ELF-1 (cell line): Measurements from ENCODE around the gene EPHB3.
"Not testable (repeated sequence)": the region's sequence is repeated elsewhere in the genome, so short reads cannot be mapped to it uniquely, and the experiment has no call there.

ENCODE experiments used
- DNase-seq: peaks from one replicate; pipeline ENCODE4 v3.0.0-alpha.2; 2016; ENCODE audit warnings: low read depth, low spot score

The EPHB3 gene

DNA sequence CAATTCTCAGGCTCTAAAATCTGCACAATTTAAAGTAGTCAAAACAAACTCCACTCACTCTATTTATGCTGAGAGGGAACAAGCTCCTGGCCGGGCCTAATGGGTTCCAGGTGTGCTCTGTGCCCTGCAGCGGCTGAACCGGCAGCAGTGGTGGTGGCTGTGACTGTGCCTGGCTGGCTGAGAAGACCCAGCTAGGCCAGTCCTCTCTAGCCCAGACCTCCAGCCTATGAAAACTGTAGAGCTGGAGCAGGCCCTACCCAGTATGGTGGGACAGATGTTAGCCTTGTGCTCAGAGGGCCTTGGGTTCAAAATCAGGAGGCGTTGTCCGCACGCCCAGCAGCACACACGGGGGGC, 37.0 kb downstream of the EPHB3 start:
- DNase-seq: peak; percentile 63

DNA sequence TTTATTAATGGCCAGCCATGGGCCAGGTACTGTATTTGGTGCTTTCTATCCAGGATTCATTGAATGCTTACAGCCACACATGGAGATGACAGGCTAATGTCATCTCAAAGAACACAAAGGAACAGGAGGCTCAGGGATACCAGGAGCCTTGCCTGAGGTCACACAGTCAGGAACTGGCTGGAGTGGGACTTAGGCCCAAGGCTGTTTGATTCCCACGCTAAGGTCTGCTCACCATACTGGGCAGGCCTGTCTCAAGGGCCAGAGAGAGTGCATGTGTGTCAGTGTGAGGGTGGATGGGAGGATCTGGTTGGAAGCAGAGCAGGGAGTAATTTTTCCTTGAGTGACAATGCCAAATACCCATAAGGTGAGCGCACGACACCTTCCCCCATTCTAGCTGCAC, 37.6 kb downstream of the EPHB3 start:
- DNase-seq: peak; percentile 56

DNA sequence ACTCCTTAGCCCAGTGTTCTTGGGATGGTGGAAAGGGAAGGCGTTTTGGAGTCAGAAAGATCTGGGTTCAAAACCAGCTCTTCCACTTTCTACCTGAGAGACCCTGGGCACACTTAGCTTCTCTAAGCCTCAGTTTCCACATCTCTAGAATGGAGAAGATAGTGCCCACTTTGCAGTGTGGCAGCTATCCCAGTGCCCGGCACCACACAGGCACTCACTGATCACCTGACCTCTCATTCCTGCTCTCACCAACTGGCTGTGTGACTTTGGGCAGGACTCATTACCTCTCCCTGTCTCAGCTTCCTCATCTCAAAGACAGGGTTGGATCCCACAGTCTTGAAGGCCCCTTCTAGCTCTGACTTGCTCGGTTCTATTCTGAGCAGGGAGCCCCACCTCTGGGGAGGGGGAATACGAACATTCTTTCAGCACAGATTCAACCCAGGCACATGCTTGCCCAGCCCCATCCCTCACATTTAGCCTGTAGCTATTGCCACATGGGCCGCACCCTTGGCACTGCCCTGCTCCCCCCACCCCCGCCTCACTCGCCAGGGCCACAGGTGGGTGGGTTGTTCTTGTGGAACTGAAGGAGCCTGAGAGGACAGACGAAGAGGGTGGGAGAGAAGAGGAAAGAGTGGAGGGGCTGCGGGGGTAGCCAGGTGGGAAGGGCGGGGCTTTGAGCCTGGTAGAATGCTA, 39.2 kb downstream of the EPHB3 start:
- no peak for DNase-seq

DNA sequence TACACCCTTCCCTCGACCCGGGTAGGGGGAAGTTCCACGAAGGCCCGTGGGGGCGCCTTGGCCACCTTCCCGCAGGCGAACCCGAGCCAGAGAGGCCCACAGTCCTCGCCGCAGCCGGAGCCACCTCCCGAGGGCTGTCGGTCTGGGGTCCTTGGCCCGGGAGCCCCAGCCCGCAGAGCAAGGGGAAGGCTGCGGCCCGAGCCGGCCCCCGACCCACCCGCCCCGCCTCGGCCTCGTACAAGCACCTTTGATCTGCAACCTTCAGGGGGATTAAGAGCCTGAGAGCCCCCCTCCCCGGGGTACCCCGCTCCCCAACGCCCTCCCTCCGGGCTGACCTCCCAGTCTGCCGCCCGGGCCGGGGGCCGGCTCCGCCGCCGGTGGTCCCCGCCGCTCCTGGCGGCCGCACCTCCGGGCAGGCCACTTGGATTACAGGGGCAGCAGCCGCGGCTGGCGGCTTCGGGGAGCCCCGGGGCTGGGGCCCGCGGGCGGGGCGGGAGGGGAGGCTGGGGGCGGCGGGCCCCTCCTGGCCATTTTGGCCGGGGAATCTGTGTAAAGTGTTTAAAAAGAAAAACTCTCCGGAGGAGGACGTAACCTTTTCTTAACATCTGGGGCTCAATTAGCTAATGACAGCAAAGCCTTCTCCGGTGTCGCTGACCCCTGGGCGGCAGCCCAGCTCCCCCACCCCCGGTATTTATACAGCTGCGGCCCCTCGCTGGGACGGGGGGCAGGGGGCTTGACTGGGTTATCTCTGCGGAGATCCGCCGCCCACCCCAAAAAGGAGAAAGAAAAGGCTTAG, 40.2 kb downstream of the EPHB3 start:
- peak; percentile 17 for DNase-seq

DNA sequence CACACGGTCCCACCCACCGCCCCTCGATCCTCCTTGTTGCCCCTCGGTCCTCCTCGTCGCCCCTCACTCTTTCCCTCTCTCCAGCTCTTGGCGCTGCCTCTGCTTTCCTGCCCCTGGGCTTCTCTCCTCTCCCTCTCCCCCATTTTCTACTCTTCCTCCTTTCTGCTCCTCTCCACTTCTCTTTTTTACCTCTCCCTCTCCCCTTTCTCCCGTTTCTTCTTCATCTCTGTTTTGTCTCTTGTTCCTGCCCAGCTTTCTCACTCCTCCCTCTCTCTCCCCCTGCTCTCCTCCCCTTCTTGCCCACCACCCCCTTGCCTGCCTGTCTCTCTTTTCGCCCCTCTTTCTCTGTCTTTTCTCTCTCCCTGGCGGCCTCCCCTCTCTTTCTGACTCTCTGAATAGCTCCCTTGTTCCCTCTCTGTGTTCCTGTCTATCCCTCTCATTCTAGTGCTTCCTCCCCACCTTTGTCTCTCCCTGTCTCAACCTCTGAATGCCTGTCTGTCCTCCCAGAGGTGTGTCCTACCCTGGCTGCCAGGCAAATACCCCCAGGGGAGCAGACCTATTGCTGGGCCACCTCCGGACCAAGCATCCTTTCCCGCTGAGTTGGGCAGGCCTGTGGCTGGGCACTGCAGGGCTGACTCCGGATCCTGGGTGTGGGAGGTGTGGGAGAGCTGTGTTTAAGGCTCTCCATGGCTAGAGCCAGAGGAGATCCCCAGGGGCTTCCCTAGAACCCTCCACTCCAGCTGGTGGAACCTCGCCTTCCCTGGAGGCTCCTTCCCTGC, 41.0 kb downstream of the EPHB3 start:
- DNase-seq: peak; percentile 58

DNA sequence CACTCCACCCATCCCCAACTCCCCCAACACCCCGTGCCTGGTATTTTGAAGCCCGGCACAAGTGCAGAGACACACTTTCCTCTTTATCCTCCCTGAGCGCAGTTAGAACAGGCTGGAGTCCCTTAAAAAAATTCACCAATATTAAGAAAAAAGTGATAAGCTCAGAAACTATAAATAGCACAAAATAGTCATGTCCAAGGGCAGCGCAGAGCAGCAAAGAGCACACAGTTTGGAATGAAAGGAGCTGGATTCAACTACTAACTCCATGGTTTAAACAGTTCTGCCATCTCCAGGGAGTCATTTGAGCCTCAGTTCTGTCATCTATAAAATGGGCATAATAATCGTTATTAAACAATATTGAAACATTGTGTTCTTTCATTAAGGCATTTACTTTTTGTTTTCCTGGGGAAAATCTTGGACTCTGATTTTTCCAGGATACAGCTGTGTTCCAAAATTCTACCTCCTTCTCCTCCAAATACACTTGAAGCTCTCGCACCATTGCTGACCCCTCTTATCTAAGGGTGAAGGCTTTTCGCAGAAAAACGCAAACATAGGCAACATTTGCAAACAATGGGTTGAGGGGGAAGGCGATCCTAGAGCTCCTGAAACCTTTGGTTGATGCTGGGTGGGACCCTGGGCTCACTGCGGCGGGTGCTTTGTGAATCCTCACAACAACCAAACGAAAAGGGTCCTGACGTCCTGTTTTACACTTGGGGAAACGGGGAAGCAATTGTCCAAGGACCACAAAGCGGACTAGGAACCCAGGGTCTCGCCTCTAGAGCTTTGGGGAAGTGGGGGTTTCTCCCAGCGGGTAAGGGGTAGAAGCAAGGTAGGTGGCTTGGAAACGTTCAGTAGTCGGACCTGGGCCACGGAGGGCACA, 41.8 kb downstream of the EPHB3 start:
- peak; percentile 36 for DNase-seq

DNA sequence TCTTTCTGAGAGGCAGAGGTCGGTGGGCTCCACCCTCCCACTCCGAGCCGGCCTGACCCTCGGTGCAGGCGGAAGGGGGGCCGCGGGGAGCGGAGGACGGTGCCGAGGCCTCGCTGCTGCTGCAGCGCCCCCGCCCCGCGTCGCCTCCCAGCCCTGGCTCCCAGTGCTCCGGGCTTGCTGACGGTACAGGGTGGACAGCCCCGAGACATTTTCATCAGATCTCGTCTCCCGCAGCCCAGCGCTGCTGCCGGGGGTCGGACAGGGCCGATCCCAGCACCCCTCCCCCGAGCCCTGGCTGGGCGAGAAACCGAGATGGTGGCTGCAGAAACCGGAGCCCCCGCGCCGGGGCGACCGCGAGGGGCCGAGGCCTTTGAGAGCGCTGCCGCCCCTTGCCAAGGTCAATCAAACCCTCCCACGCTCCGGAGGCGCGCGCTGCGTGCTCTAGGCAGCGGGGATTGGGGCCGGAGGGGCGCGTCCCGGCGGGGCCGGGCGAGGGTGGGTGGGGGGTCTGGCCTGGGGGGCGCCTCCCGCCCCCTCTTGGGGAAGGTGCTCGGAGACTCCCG, 42.5 kb downstream of the EPHB3 start:
- peak; percentile 60 for DNase-seq

DNA sequence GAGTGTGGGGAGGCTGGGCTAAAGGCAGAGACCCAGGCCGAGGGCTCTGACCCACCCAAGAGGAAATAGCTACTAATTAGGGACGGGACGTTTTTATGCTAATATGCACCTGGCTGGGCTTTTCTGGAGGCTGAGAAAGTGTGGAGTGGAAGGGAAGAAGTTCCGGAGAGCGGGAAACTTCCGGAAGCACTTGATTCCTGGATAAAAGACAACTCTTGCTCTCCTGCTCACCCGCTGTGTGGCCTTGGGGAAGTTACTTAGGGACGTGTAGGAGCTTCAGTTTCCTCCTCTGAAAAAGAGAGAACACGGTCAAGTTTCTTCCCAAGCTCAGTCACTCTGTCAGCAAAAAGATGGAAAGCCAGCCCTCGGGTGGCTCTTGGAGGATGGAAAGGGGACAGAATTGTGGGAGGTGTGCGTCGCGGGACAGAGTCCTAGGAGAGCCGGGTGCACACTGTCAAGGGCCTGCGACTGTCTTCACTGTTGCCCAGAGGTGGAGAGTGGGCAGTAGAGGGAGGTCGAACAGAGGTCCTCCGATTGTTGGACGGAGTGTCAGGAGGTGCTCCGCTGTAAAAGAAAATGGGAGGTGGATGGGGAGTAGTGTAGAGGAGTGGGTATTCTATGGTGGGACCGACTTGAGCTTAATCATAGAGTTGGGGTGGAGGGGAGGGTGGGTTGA, 43.2 kb downstream of the EPHB3 start:
- peak; percentile 87 for DNase-seq

DNA sequence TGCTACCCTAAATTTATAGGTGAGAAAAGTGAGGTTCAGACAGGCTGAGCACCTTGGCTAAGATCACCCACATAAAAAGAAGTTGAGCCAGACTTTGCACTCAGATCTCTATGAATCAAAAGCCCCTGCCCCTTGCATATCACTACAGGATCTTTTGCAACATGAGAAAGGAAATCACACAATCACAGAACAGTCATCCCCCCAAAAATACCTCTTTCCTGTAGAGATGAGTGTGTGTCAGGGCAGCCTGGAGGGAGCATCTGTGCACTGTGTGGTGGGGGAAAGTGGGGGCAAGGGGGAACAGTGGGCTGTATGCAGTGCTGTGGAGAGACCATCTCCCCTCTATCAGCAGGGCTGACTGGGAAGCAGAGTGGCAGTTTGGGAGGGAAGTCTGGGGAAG, 46.6 kb downstream of the EPHB3 start:
- no peak for DNase-seq

DNA sequence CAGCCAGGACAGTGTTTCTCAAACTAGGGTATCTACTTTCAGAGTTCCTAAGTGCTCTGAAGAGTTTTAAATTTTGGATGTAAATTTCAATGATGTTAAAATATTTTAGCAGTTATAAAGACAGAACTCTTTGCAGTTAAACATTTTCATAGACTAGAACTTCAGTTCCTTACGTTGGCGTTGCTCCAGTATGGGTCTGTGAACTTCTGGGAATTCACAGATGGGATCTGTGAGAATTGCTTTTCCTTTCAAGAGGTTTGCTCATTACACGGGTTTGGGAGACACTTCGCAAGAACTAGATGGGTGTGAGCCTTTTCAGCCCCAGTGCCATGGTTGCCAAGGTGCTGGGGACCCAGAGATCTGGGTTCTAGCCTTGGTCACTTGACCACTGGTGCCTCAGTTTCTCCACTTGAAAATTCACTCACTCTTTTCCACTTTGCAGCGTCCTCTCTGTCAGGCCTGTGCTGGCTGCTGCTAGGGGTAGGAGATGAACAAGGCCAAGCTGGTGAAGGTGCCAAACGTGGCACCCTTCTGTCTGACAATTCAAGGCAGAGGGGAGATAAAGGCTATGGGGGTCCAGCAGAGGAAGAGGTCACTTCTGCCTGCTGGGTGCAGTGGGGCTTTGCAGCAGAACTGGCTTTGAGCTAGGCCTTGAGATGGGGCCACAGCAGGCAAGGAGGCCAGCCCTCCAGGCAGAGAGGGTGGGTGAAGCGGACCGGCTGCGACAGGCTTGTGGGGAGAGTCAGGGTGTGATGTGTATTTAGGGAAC, 48.1 kb downstream of the EPHB3 start:
- no peak for DNase-seq

DNA sequence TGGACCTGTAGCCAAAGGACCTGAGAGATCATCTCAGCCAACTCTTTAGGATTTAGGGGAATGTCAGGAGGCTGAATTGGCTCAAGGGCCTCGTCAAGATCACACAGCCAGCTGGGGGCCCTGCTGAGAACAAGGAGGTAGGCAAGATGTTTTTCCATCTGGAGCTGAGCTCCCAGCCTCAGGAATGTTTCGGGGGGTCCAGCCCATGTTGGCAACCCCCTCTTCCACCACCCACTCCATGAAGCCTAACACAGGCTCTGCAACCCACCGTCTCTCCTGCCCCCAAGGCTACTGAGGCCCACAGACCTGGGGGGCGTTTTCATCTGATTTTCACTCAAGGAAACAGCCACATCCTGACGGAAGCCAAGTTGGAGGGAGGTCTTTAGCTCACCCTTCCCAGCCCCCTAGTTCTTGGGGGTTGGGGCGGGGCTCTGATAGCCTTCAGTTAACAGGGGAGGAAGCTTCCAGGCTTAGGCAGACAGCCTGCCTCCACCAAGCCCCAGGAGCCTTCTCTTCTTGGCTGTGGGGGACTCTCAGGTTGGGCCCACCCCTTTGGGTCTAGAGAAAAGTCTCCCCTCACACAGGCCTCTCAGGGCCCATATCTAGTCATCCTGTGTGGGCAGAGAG, 48.8 kb downstream of the EPHB3 start:
- DNase-seq: no peak

DNA sequence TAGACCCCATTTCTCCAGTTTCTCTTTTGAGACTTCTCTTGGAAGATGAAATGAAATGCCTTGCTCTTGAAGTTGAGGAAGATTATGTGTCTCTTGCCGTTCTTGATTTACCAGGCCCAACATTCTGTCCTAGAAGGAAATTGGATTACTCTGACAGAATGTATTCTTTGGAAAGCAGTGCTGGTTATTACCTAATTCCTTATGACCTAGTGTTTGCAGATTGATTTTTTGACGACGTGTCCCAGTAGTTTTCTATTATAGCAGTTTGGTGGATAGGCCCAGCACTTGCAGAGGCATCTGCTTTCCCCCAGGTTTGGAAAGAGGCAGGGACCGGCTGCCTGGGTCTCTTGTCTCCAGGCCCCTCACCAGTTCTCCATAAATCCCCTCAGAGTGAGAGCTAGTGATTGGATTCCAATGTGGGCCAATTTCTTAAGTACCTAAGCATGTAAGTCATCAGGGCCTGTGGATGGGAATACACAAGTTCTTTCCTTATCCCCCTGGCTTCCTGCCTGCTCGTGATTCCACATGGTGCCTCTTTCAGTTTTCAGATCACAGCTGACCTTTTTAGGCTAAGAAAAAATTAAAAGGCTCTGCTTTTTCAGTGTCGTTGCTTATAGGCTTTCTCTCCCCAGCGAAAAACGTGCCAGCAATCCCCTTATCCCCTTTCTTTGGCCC, 50.2 kb downstream of the EPHB3 start:
- no peak for DNase-seq

DNA sequence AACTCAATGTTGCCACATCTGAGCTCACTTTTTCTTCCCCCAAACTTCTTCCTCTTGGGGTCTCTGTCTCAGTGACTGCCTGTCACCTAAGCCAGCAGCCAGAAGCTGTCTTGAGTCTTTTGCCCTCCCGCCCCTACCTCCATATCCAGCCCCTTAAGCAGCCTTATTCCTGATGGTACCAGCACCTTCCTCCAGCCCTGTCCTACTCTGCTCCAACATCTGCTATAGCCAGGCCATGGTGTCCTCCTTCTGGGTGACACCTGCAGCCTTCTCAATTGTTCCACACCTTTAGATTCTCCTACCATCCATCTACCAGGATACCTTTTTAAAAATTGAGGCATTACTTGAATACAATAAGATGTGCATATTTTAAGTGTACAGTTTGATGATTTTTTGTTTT, 53.8 kb downstream of the EPHB3 start:
- no peak for DNase-seq

DNA sequence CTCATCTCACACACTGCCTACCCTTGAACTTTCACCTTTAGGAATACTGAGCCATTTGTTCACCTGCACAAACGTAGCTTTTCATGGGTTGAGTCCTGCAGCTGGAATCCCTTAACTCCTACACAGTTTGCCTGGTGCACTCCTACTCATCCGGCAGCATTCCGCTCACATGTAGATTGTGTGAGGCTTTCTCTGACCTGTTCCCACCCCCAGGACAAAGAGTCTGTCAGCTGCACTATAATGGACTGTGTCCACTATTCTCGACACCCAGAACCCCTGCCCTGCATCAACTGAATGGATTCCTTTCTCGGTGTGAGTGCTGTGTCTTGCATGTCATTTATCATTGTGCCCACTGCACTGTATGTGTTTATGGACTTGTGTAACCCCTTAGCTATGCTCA, 54.9 kb downstream of the EPHB3 start:
- no peak for DNase-seq

DNA sequence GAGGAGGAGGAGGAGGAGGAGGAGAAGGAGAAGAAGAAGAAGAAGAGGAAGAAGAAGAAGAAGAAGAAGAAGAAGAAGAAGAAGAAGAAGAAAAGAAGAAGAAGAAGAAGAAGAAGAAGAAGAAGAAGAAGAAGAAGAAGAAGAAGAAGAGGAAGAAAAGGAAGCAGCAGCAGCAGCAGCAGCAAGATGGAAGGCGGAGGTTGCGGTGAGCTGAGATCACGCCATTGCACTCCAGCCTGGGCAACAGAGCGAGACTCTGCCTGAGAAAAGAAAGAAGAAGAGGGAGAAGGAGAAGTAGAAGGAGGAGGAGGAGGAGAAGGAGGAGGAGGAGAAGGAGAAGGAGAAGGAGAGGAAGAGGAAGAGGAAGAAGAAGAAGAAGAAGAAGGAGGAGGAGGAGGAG, 55.7 kb downstream of the EPHB3 start:
- DNase-seq: not testable (repeated sequence)

DNA sequence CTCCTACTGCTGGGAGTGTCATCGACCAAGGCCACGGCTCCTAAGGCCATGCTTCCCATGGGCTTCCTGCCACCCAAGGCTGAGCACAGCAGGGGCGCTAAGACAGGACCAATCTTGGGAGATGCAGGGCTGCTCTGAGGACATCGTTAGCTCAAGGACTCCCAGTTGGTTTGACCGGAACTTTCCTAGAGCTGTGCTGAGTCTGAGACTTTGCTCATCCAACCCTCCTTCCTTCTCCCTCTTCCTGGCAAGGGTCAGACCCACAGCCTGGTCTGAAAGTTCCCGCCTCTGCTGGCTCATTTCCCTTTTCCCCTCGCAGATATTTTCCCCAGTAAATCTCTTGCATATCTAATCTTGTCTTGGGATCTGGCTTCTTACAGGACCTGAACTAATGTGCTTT, 57.2 kb downstream of the EPHB3 start:
- DNase-seq: no peak

DNA sequence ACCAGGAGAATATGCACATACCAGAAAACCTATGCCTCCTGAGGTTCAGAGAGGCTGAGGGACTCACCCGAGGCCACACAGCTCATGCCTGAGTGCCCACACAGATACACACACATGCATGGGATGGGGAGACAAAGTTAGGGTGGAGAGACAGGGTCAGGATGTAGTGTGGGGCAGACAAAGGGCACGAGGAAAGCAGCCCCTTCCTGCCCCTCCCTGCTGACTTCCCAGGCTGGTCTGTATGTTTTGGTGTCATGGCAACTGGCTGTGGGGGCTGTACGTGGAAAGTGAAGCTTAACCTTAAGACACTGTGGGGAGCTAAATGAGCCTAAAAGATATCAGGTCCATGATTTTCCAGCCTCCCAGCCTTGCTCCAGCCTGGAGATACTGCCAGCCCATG, 57.8 kb downstream of the EPHB3 start:
- no peak for DNase-seq

DNA sequence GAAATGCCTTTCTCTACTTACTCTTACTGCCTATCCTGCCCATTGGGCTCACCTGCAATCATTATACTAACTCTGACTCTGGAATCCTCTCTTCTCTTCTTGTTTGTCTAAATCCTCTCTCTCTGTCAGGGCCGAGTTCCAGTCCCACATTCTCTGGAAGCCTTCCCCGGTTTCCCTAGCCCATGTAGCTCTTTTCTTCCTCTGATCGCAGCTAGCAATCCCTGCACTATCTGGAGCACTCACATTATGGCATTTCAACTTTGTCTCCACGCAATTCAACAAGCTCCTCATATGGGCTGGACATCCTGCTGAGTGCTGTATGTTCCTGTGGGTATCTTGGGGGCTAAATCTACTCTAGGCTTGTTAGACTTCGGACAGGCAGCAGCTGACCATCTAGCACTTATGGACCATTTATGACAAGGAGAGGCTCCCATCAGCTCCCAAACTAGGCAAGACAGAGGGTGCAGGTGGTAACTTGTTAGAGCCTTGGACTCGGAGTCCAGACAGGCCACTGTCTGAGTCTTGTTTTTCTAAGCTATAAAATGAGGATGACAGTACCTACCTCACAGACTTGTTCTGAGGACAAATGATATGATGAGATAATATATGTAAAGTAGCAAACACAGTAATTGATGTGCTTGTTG, 58.3 kb downstream of the EPHB3 start:
- DNase-seq: no peak
